Endothelial cell of hepatic sinusoid (primary cell): ENCODE results near the gene PUS1.
"Not testable (repeated sequence)": the region's sequence is repeated elsewhere in the genome, so short reads cannot be mapped to it uniquely, and the experiment has no call there.

Source experiments
- in situ Hi-C: cut with HindIII; loops from 2 replicates; pipeline ENCODE4 v1.10.0; 2017; ENCODE audit warnings: low sequenced_read_pairs

The PUS1 gene

GRCh38 chr12:131928711-131929580 is at the start of gene PUS1:
PUS1 (plus strand) TSS chr12:131929276; CDS start chr12:131929723, 447 bp downstream.
- in situ Hi-C loops: no loop called here

GRCh38 chr12:131882804-131883520 is 46.1 kb upstream of the PUS1 start:
- in situ Hi-C loops: no loop called here

GRCh38 chr12:131883521-131883900 is 45.6 kb upstream of the PUS1 start:
- in situ Hi-C loops: no loop called here

- in situ Hi-C loops: not testable (repeated sequence)
Measured at GRCh38 chr12:131885076-131885475, 44.0 kb upstream of the PUS1 start.

GRCh38 chr12:131885543-131886057 is 43.5 kb upstream of the PUS1 start:
- in situ Hi-C loops: no loop called here

- in situ Hi-C loops: not testable (repeated sequence)
Measured at GRCh38 chr12:131891722-131892121, 37.4 kb upstream of the PUS1 start.

- in situ Hi-C loops: no loop called here
Measured at GRCh38 chr12:131892711-131893604, 36.1 kb upstream of the PUS1 start.

- in situ Hi-C loops: no loop called here
Measured at GRCh38 chr12:131893605-131894312, 35.3 kb upstream of the PUS1 start.

- in situ Hi-C loops: no loop called here
Measured at GRCh38 chr12:131894313-131894860, 34.7 kb upstream of the PUS1 start, which contains the start of gene ULK1. ULK1 (plus strand) TSS chr12:131894622; CDS start chr12:131895002, 380 bp downstream.

GRCh38 chr12:131894981-131895639 is 34.0 kb upstream of the PUS1 start:
- in situ Hi-C loops: no loop called here

GRCh38 chr12:131895640-131896079 is 33.4 kb upstream of the PUS1 start:
- in situ Hi-C loops: no loop called here

GRCh38 chr12:131896080-131896810 is 32.8 kb upstream of the PUS1 start:
- in situ Hi-C loops: no loop called here

GRCh38 chr12:131896811-131897270 is 32.2 kb upstream of the PUS1 start:
- in situ Hi-C loops: no loop called here

- in situ Hi-C loops: no loop called here
Measured at GRCh38 chr12:131897276-131897675, 31.8 kb upstream of the PUS1 start.

- in situ Hi-C loops: no loop called here
Measured at GRCh38 chr12:131897875-131898274, 31.2 kb upstream of the PUS1 start.

GRCh38 chr12:131900397-131900796 is 28.7 kb upstream of the PUS1 start:
- in situ Hi-C loops: no loop called here

- in situ Hi-C loops: no loop called here
Measured at GRCh38 chr12:131901431-131902331, 27.4 kb upstream of the PUS1 start.
